HUES64 (cell line): ENCODE measurements around the gene WNT9B.

Experiments
- H3K27ac ChIP-seq: 2 replicates; pipeline ENCODE4 v1.7.0; 2013; ENCODE audit warnings: low read depth, low read length, inconsistent platforms
- H3K27me3 ChIP-seq: 2 replicates; pipeline ENCODE4 v1.6.1; 2013; ENCODE audit warnings: mild to moderate bottlenecking, low read length; ENCODE audit not compliant: insufficient read depth
- H3K36me3 ChIP-seq: 2 replicates; pipeline ENCODE4 v1.6.1; 2013; ENCODE audit warnings: mild to moderate bottlenecking, low read length; ENCODE audit not compliant: insufficient read depth
- H3K4me1 ChIP-seq: 2 replicates; pipeline ENCODE4 v1.6.1; 2013; ENCODE audit warnings: mild to moderate bottlenecking, low read length, moderate library complexity; ENCODE audit not compliant: insufficient read depth
- H3K4me3 ChIP-seq: 2 replicates; pipeline ENCODE4 v1.5.1; 2013; ENCODE audit warnings: mild to moderate bottlenecking, low read length, moderate library complexity
- H3K9ac ChIP-seq: 2 replicates; pipeline ENCODE4 v1.6.1; 2013; ENCODE audit warnings: mild to moderate bottlenecking, low read depth, low read length
- H3K9me3 ChIP-seq: 2 replicates; pipeline ENCODE4 v1.6.1; 2013; ENCODE audit warnings: low read depth, low read length; ENCODE audit not compliant: insufficient read depth
- WGBS: fragments of 150-250, 120-280 bp; methylation state at CpG from one replicate; pipeline ENCODE4 v1.1.7; 2013; ENCODE audit warnings: missing lambda C conversion rate; 5-methylcytosine and 5-hydroxymethylcytosine counted together

Gene WNT9B

GRCh38 chr17:46862949-46863348 lies 11.6 kb downstream of the WNT9B start:
- H3K36me3 ChIP-seq = no peaks in the 10 kb centered on the region
- H3K27me3 ChIP-seq = 0 out of 2 replicates have a peak, but pooled peaks cover 2% of the 10 kb centered on the region
- no peak overlapping the region for H3K27ac ChIP-seq
- 44% methylated on average over 13 of the region's 13 CpGs for WGBS
- no peaks in the 10 kb centered on the region for H3K9me3 ChIP-seq
- H3K4me3 ChIP-seq = no peak overlapping the region
- peaks cover 6% of the 10 kb centered on the region; the same call in 1 of the 2 replicates for H3K4me1 ChIP-seq
- H3K9ac ChIP-seq = no peak overlapping the region

- Histone ChIP-seq H3K9ac (no peak overlapping the region), H3K36me3 (no peaks in the 10 kb centered on the region), H3K4me1 (peaks cover 6% of the 10 kb centered on the region; the same call in 1 of the 2 replicates), H3K27me3 (0 out of 2 replicates have a peak, but pooled peaks cover 2% of the 10 kb centered on the region), H3K4me3 (no peak overlapping the region), H3K9me3 (no peaks in the 10 kb centered on the region), H3K27ac (no peak overlapping the region)
- WGBS = 96% methylated on average over 8 of the region's 8 CpGs
Observed at GRCh38 chr17:46863383-46864121, 12.2 kb downstream of the WNT9B start.

DNA sequence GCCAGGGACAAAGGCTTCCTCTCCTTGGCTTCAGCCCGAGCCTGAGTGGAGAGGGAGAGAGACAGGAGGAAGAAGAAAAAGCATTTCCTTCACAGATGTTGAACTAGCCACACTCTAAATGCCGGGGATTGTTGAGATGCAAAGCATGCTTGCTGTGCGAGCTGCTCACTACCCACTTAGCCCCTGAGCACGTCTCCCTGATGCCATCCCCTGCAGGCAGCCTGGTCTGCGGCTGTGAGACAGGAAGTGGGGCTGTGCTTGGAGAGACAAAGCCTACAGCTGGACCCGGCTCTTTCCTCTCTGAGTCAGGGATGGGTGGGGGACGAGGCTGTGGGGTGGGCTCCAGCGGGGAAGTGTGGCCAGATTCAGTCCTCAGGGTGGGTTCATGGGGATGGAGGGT lies 13.7 kb downstream of the WNT9B start:
- H3K9ac ChIP-seq = no peak overlapping the region
- no peaks in the 10 kb centered on the region for H3K9me3 ChIP-seq
- H3K4me1 ChIP-seq = peaks cover 6% of the 10 kb centered on the region; the same call in 1 of the 2 replicates
- H3K4me3 ChIP-seq = no peak overlapping the region
- no peak overlapping the region for H3K27ac ChIP-seq
- H3K27me3 ChIP-seq = 0 out of 2 replicates have a peak, but pooled peaks cover 2% of the 10 kb centered on the region
- WGBS = 48% methylated on average over 8 of the region's 8 CpGs
- no peaks in the 10 kb centered on the region for H3K36me3 ChIP-seq

DNA sequence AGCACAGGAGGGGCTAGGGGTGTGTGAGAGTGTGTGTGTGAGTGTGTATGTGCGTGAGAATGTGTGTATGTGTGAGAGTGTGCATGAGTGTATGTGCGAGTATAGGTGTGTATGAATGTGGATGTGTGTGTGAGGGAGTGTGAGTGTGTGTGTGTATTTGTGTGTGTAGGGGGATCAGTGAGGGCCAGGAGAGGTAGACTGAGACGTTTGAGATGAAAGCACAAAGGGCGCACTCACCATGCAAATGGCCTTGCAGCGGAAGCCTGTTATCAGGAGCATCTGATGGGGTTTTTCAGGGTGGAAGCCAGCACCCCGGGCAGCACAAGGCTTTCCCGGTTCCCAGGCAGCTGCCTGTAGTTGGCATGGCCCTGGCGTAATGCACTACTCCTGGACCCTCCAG lies 14.9 kb downstream of the WNT9B start:
- H3K4me3 ChIP-seq = no peak overlapping the region
- H3K36me3 ChIP-seq = no peaks in the 10 kb centered on the region
- no peaks in the 10 kb centered on the region for H3K9me3 ChIP-seq
- 0 out of 2 replicates have a peak, but pooled peaks cover 2% of the 10 kb centered on the region for H3K27me3 ChIP-seq
- H3K27ac ChIP-seq = no peak overlapping the region
- H3K4me1 ChIP-seq = peaks cover 6% of the 10 kb centered on the region; the same call in 1 of the 2 replicates
- H3K9ac ChIP-seq = no peak overlapping the region
- WGBS = 86% methylated on average over 8 of the region's 8 CpGs

- Histone ChIP-seq H3K9me3 (no peaks in the 10 kb centered on the region), H3K4me1 (peaks cover 6% of the 10 kb centered on the region; the same call in 1 of the 2 replicates), H3K9ac (no peak overlapping the region), H3K27me3 (0 out of 2 replicates have a peak, but pooled peaks cover 2% of the 10 kb centered on the region), H3K36me3 (no peaks in the 10 kb centered on the region), H3K27ac (no peak overlapping the region), H3K4me3 (no peak overlapping the region)
Observed at GRCh38 chr17:46866747-46867146, 15.4 kb downstream of the WNT9B start.

- no peak overlapping the region for H3K9ac ChIP-seq
- H3K36me3 ChIP-seq = no peaks in the 10 kb centered on the region
- H3K27me3 ChIP-seq = no peaks in the 10 kb centered on the region
- no peak overlapping the region for H3K27ac ChIP-seq
- 85% methylated on average over 6 of the region's 6 CpGs for WGBS
- peaks cover 6% of the 10 kb centered on the region; the same call in 1 of the 2 replicates for H3K4me1 ChIP-seq
- no peaks in the 10 kb centered on the region for H3K9me3 ChIP-seq
- H3K4me3 ChIP-seq = no peak overlapping the region
Observed at GRCh38 chr17:46868689-46869187, 17.4 kb downstream of the WNT9B start.

DNA sequence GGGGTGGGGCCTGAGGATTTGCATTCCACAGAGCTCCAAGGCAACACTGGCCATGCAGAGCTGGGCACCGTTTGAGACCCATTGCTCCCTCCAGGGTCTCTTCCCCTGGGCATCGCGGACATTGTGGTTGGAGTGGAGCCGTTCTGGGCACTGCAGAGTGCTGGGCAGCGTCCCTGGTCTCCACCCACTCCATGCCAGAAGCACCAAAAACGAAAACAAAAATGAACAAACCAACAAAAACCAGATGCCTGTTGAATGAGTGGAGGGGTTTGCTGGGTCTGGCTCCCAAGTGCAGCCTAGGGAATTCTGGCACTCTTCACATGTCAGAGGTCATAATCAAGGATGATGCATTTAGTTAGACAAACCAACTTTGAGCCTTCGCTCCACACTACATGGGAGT lies 17.9 kb downstream of the WNT9B start:
- H3K4me1 ChIP-seq = peaks cover 6% of the 10 kb centered on the region; the same call in 1 of the 2 replicates
- H3K9ac ChIP-seq = no peak overlapping the region
- 96% methylated on average over 4 of the region's 7 CpGs for WGBS
- H3K9me3 ChIP-seq = no peaks in the 10 kb centered on the region
- H3K27ac ChIP-seq = no peak overlapping the region
- no peak overlapping the region for H3K4me3 ChIP-seq
- H3K27me3 ChIP-seq = no peaks in the 10 kb centered on the region
- H3K36me3 ChIP-seq = no peaks in the 10 kb centered on the region

DNA sequence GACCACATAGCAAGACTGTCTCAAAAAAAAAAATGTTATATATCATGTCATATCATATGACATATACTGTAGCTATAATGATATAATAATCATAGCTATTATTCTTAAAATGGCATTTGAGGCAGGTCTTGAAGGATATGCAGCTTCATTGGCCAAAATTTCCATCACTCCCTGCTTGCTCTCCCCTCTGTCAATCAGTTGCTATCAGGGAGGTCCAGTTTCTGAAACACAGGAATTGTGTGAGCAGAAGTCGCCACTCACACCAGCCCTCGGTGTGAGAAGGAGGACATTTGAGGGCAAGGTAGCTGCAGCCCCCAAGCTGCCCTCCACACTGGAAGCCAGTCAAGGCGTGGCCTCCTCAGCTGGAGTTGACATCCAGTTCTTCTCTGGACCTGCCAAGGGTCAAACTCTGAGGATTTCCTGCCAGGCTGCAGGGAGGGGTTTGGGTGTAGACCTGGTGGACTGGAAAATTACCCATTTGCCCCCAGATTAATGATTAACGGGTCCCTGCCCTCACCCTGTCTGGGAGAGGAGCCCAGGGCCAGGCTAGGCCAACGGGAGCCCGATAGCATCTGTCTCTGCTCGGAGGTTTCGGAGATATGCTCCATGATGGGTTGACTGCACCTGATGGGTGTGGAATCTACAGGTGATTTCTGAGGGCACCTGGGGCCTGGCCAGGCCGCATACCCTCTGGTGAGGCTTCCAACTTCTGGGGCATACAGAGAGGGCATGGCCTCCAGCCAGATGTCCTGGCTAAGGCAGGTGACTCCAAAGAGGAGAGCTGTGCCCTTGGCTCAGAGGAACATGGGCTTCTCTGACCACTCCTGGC lies 18.8 kb downstream of the WNT9B start:
- no peak overlapping the region for H3K27ac ChIP-seq
- H3K4me1 ChIP-seq = no peaks in the 10 kb centered on the region
- H3K4me3 ChIP-seq = no peak overlapping the region
- H3K9me3 ChIP-seq = no peaks in the 10 kb centered on the region
- no peaks in the 10 kb centered on the region for H3K27me3 ChIP-seq
- WGBS = 94% methylated on average over 9 of the region's 9 CpGs
- H3K36me3 ChIP-seq = no peaks in the 10 kb centered on the region
- H3K9ac ChIP-seq = no peak overlapping the region

DNA sequence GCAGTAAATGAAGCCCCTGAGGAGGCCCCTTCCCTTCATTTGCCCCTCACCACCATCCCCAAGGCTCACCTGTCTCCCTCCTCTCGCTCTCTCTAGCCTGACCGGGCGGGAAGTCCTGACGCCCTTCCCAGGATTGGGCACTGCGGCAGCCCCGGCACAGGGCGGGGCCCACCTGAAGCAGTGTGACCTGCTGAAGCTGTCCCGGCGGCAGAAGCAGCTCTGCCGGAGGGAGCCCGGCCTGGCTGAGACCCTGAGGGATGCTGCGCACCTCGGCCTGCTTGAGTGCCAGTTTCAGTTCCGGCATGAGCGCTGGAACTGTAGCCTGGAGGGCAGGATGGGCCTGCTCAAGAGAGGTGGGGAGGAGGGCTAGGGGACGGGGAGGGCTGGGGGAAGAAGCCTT lies 21.0 kb downstream of the WNT9B start:
- no peaks in the 10 kb centered on the region for H3K27me3 ChIP-seq
- H3K4me1 ChIP-seq = no peaks in the 10 kb centered on the region
- no peak overlapping the region for H3K4me3 ChIP-seq
- no peak overlapping the region for H3K27ac ChIP-seq
- H3K9ac ChIP-seq = no peak overlapping the region
- H3K9me3 ChIP-seq = no peaks in the 10 kb centered on the region
- 93% methylated on average over 16 of the region's 16 CpGs for WGBS
- no peaks in the 10 kb centered on the region for H3K36me3 ChIP-seq

DNA sequence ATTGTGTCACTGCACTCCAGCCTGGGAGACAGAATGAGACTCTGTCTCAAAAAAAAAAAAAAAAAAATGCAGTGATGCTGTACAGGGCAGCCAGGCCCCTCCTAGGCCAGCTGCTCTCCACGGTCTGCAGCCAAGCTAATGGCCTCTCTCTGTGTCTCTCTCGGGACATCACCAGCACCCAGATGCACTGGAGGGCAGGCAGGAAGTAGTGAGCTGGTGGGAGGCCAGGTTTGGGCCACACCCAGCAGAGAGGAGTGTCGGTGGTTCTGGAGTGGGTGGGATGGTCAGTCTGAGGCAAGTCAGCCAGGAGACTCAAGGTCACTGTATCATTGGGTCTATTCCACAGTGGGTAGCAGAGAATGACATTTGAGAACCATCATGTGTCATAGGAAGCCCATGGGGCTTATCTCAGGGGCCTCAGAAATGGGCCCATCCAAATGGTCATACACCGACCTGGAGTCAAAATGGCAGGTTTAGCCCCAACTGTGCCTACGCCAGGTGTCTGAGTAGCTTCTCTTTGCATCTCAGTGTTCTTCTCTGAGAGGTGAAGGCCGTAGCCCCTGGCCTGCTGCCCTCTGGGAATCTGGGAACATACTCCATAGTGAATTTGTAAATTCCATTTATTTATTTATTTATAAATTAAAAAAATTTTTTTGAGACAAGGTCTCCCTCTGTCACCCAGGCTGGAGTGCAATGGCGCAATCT lies 22.7 kb downstream of the WNT9B start:
- no peaks in the 10 kb centered on the region for H3K9me3 ChIP-seq
- H3K27ac ChIP-seq = no peak overlapping the region
- H3K4me3 ChIP-seq = no peak overlapping the region
- H3K27me3 ChIP-seq = no peaks in the 10 kb centered on the region
- WGBS = 93% methylated on average over 6 of the region's 7 CpGs
- H3K36me3 ChIP-seq = no peaks in the 10 kb centered on the region
- no peak overlapping the region for H3K9ac ChIP-seq
- no peaks in the 10 kb centered on the region for H3K4me1 ChIP-seq
